Liver (tissue), 9 donors: ENCODE results near the gene FAN1. TPM values are rescaled to one million over a fixed set of nuclear protein-coding genes. Genes with fewer than 3 reads are reported as not detected.

Experiments
- DNase-seq: peaks from one replicate; pipeline ENCODE4 v3.0.0-alpha.2; 2017; ENCODE audit warnings: low spot score
- H3K27ac ChIP-seq, 2 donors: one replicate each; pipeline ENCODE4 v1.7.0; 2013; ENCODE audit warnings: inconsistent platforms in 2 of 2, low read length in 2 of 2, control low read depth in 1 of 2, low read depth in 1 of 2, mild to moderate bottlenecking in 1 of 2
- H3K27me3 ChIP-seq, 4 donors: one replicate each; pipeline versions ENCODE4 v1.6.1 to v1.7.0; 2013; ENCODE audit warnings: low read length in 3 of 4, inconsistent platforms in 1 of 4, mild to moderate bottlenecking in 1 of 4, moderate library complexity in 1 of 4; ENCODE audit not compliant: control insufficient read depth in 4 of 4, insufficient read depth in 4 of 4
- H3K36me3 ChIP-seq, 4 donors: one replicate each; pipeline versions ENCODE4 v1.6.1 to v1.7.0; 2013; ENCODE audit warnings: low read length in 3 of 4, mild to moderate bottlenecking in 3 of 4, low read depth in 1 of 4, moderate library complexity in 1 of 4; ENCODE audit not compliant: control insufficient read depth in 4 of 4, insufficient read depth in 3 of 4
- H3K4me1 ChIP-seq, 4 donors: one replicate each; pipeline versions ENCODE4 v1.6.1 to v1.7.0; 2013; ENCODE audit warnings: low read length in 3 of 4, mild to moderate bottlenecking in 3 of 4, moderate library complexity in 1 of 4; ENCODE audit not compliant: control insufficient read depth in 4 of 4, insufficient read depth in 4 of 4
- H3K4me3 ChIP-seq, 3 donors: one replicate each; pipeline versions ENCODE4 v1.6.1 to v1.7.0; 2013; ENCODE audit warnings: low read length in 3 of 3, control low read depth in 1 of 3, low read depth in 1 of 3, mild to moderate bottlenecking in 1 of 3
- H3K9ac ChIP-seq, 2 donors: one replicate each; pipeline ENCODE4 v1.7.0; 2013; ENCODE audit warnings: low read length in 2 of 2, mild to moderate bottlenecking in 2 of 2, moderate library complexity in 2 of 2, control low read depth in 1 of 2, low read depth in 1 of 2
- H3K9me3 ChIP-seq, 4 donors: one replicate each; pipeline versions ENCODE4 v1.6.1 to v1.7.0; 2013; ENCODE audit warnings: low read length in 3 of 4; ENCODE audit not compliant: control insufficient read depth in 4 of 4
- ATF3 ChIP-seq: IDR thresholded peaks from 2 replicates; pipeline ENCODE4 v1.6.1; 2016; ENCODE audit warnings: antibody characterized with exemption
- CTCF ChIP-seq: fragments of 150-350 bp; IDR thresholded peaks from 2 replicates; pipeline ENCODE4 v1.5.1; 2017; ENCODE audit warnings: improper control_type of control experiment, low read depth, low read length; ENCODE audit not compliant: missing input control
- EGR1 ChIP-seq, 2 donors: IDR thresholded peaks; 2 replicates each; pipeline ENCODE4 v1.6.1; 2016 to 2018; ENCODE audit warnings: antibody characterized with exemption in 2 of 2, low read depth in 2 of 2
- FOXA1 ChIP-seq: IDR thresholded peaks from 2 replicates; pipeline ENCODE4 v1.6.1; 2016; ENCODE audit warnings: antibody characterized with exemption
- FOXA2 ChIP-seq: IDR thresholded peaks from 2 replicates; pipeline ENCODE4 v1.6.1; 2016; ENCODE audit warnings: antibody characterized with exemption
- GABPA ChIP-seq, 2 donors: IDR thresholded peaks in 1 of 2; conservative IDR thresholded peaks in 1 of 2; 2 replicates each; pipeline ENCODE4 v1.6.1; 2016; ENCODE audit warnings: antibody characterized with exemption in 2 of 2, mild to moderate bottlenecking in 1 of 2, moderate library complexity in 1 of 2
- JUND ChIP-seq, 2 donors: IDR thresholded peaks; 2 replicates each; pipeline ENCODE4 v1.6.1; 2016; ENCODE audit warnings: antibody characterized with exemption in 2 of 2
- NR2F2 ChIP-seq: IDR thresholded peaks from 2 replicates; pipeline ENCODE4 v1.6.1; 2016; ENCODE audit warnings: antibody characterized with exemption
- RAD21 ChIP-seq, 2 donors: IDR thresholded peaks; 2 replicates each; pipeline ENCODE4 v1.6.1; 2016; ENCODE audit warnings: antibody characterized with exemption in 2 of 2, mild to moderate bottlenecking in 2 of 2
- RXRA ChIP-seq, 2 donors: IDR thresholded peaks; 2 replicates each; pipeline ENCODE4 v1.6.1; 2017 to 2018; ENCODE audit warnings: antibody characterized with exemption in 2 of 2, mild to moderate bottlenecking in 1 of 2
- SP1 ChIP-seq: IDR thresholded peaks from 2 replicates; pipeline ENCODE4 v1.6.1; 2018; ENCODE audit warnings: antibody characterized with exemption, mild to moderate bottlenecking
- TAF1 ChIP-seq: conservative IDR thresholded peaks from 2 replicates; pipeline ENCODE4 v1.6.1; 2016; ENCODE audit warnings: antibody characterized with exemption, mild to moderate bottlenecking
- YY1 ChIP-seq: IDR thresholded peaks from 2 replicates; pipeline ENCODE4 v1.6.1; 2016; ENCODE audit warnings: antibody characterized with exemption, mild to moderate bottlenecking
- ZBTB33 ChIP-seq: IDR thresholded peaks from 2 replicates; pipeline ENCODE4 v1.6.1; 2016; ENCODE audit warnings: antibody characterized with exemption
- WGBS: extraction: QIAGEN DNeasy Blood & Tissue Kit; methylation state at CpG from one replicate; pipeline ENCODE4 v1.1.7; 2013; 5-methylcytosine and 5-hydroxymethylcytosine counted together
- polyA plus RNA-seq, 2 donors: library from polyadenylated mRNA; stranded (reverse) in 1 of 2; unstranded in 1 of 2; fragments of 200-250 nt in 1 of 2; fragments of >200 nt in 1 of 2; fragmentation: Nextera tagmentation in 1 of 2; extraction: Ambion mirVana in 1 of 2; gene quantifications; one replicate each; pipeline versions ENCODE4 v1.2.1 to v1.2.3, GENCODE V29; 2013 to 2015
- total RNA-seq, 2 donors: library from RNA; depleted of rRNA; stranded (reverse); fragments of >200 nt; gene quantifications; one replicate each; pipeline ENCODE4 v1.2.3, GENCODE V29; 2014
- donor health status: healthy.
- donor health status: healthy.
- donor health status: healthy.
- donor health status: healthy.
- donor health status: healthy.

The FAN1 gene
- total and polyA plus RNA-seq, 4 donors: 5.2 to 17.1 (median 7.5) TPM

GRCh38 chr15:30913761-30914160, 10.0 kb downstream of the FAN1 start:
- no peak for TF ChIP-seq TAF1
- TF ChIP-seq FOXA2: no peak
- TF ChIP-seq YY1: no peak
- no peak for TF ChIP-seq NR2F2
- TF ChIP-seq EGR1 (IDR thresholded peaks at IDR 0.05; ENCODE audit: low read depth in 2 of 2): no peak
- TF ChIP-seq FOXA1: no peak
- TF ChIP-seq ZBTB33: no peak
- TF ChIP-seq SP1: no peak
- TF ChIP-seq ATF3: no peak
- H3K4me3 ChIP-seq: no peak overlapping the region
- no peak overlapping the region for H3K9ac ChIP-seq
- H3K27ac ChIP-seq: no peak overlapping the region
- H3K9me3 ChIP-seq: no peaks in the 10 kb centered on the region
- H3K36me3 ChIP-seq: peaks cover 10 to 63% (median 38%) of the 10 kb centered on the region in 4 donors
- 98% methylated on average over 9 of the region's 9 CpGs for WGBS
- H3K27me3 ChIP-seq: no peaks in the 10 kb centered on the region
- H3K4me1 ChIP-seq: no peaks in the 10 kb centered on the region
- no peak for DNase-seq

GRCh38 chr15:30917013-30917412, 13.3 kb downstream of the FAN1 start:
- H3K27ac ChIP-seq: no peak overlapping the region
- 88% methylated on average over 6 of the region's 6 CpGs for WGBS
- peaks cover 10 to 57% (median 39%) of the 10 kb centered on the region in 4 donors for H3K36me3 ChIP-seq
- H3K4me1 ChIP-seq: peaks cover 0 to 5% (median 2%) of the 10 kb centered on the region in 4 donors
- TF ChIP-seq RXRA (IDR thresholded peaks at IDR 0.05) (no peak), ATF3 (no peak), FOXA1 (no peak), GABPA (IDR thresholded peaks at IDR 0.05 in 1 of 2, conservative IDR thresholded peaks at IDR 0.05 in 1 of 2) (no peak), CTCF (no peak), YY1 (no peak)
- H3K9me3 ChIP-seq: no peaks in the 10 kb centered on the region
- no peaks in the 10 kb centered on the region for H3K27me3 ChIP-seq
- no peak overlapping the region for H3K9ac ChIP-seq
- no peak for DNase-seq
- no peak overlapping the region for H3K4me3 ChIP-seq

- 87% methylated on average over 1 of the region's 1 CpG for WGBS
- Histone ChIP-seq H3K9ac (no peak overlapping the region), H3K4me3 (no peak overlapping the region), H3K36me3 (peaks cover 10 to 57% (median 40%) of the 10 kb centered on the region in 4 donors), H3K27ac (no peak overlapping the region), H3K4me1 (peaks cover 0 to 5% (median 2%) of the 10 kb centered on the region in 4 donors), H3K27me3 (no peaks in the 10 kb centered on the region), H3K9me3 (no peaks in the 10 kb centered on the region)
- TF ChIP-seq GABPA (IDR thresholded peaks at IDR 0.05 in 1 of 2, conservative IDR thresholded peaks at IDR 0.05 in 1 of 2): no peak
- TF ChIP-seq FOXA2: no peak
- TF ChIP-seq RAD21 (IDR thresholded peaks at IDR 0.05): no peak
- TF ChIP-seq EGR1 (IDR thresholded peaks at IDR 0.05; ENCODE audit: low read depth in 2 of 2): no peak
- no peak for TF ChIP-seq TAF1
- TF ChIP-seq JUND (IDR thresholded peaks at IDR 0.05): no peak
- no peak for TF ChIP-seq CTCF
- no peak for TF ChIP-seq RXRA (IDR thresholded peaks at IDR 0.05)
- no peak for TF ChIP-seq NR2F2
- DNase-seq: no peak
Observed at GRCh38 chr15:30917675-30918074, 14.0 kb downstream of the FAN1 start.
